ENCODE measurements around the gene CARD19. TPM values are rescaled to one million over a fixed set of nuclear protein-coding genes. Genes with fewer than 3 reads are reported as not detected.

CARD19 gene
- total and polyA plus RNA-seq, 4 experiments from 2014 or later = 57.8 to 88.7 (median 64.9) TPM

GRCh38 chr9:93095205-93096130 lies 549 bp upstream of the CARD19 start:
- peaks cover 47 to 86% (median 70%) of the 10 kb centered on the region in 4 donors for H3K4me1 Mint-ChIP-seq
- DNase-seq = peak; percentile 100
- H3K27me3 Mint-ChIP-seq = no peaks in the 10 kb centered on the region
- peaks cover 4 to 10% of the 10 kb centered on the region in 2 donors for H3K36me3 Mint-ChIP-seq
- H3K9me3 ChIP-seq (ENCODE audit: control insufficient read depth in 1 of 2, low read length in 2 of 2) = no peaks in the 10 kb centered on the region
- intact Hi-C loops (cut with micrococcal nuclease) = loop anchor here (1.0 to 10.0 kb wide), 12 partner anchors 31 to 1069 kb away; partner anchors contain the start of genes FAM120AOS, IPPK, NINJ1 and ZNF484
- peak overlapping the region; percentile 95 for H3K27ac ChIP-seq (ENCODE audit: low read depth, low read length)
- peak overlapping the region; percentile 87 to 99 (median 98) for H3K27ac Mint-ChIP-seq
- POLR2A ChIA-PET (ENCODE audit: partially characterized antibody) = interaction anchor here (0.6 to 6.6 kb wide), 37 partner anchors 9 to 471 kb away, joined by 3 to 96 read pairs (median 4); partner anchors contain the start of genes FAM120AOS, IPPK and NINJ1
- peaks cover 69% of the 10 kb centered on the region for H3K4me1 ChIP-seq (ENCODE audit: insufficient read depth, low read length)
- CTCF ChIA-PET (ENCODE audit: partially characterized antibody) = interaction anchor here (1.4 to 1.5 kb wide), 3 partner anchors 13 to 139 kb away, joined by 3 to 5 read pairs (median 4); no protein-coding TSS in a partner anchor
- peak overlapping the region; percentile 82 to 93 (median 87) for H3K4me3 Mint-ChIP-seq
- H3K27me3 ChIP-seq (ENCODE audit: insufficient read depth, low read length) = no peaks in the 10 kb centered on the region
- H3K4me3 ChIP-seq (ENCODE audit: low read length in 2 of 2) = peak overlapping the region in 1 of 2 donors; percentile 93
- H3K36me3 ChIP-seq (ENCODE audit: insufficient read depth, low read length) = no peaks in the 10 kb centered on the region
- peaks cover 0 to 5% (median 0%) of the 10 kb centered on the region in 8 donors for H3K9me3 Mint-ChIP-seq

DNA sequence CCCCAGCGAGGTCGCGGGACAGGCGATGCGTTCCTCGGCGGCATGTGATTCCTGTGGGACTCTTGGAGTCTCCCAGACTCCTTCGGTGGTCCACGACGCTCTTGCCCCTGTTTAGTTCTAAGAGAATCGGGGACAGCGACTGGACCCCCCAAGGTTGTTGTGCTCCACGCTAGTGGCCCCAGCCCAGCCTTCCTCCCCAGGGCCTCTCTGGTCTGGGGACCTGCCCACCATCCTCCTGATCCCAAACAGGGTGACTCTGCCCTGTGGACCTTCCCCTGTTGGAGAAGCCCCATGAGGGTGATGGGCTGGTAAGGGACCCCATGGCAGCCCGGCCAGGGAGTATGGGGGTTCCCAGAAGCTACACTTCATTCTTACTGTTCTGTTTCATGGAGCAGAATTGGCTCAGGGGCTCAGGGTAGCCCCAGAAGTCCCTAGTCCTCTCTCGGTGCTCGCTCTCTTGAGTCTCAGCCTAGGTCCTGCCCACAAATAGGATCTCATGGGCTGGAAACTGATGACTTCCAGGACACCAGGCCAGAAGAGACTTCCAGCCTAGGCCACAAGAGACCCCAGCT lies 880 bp downstream of the CARD19 start:
- ChIA-PET CTCF (ENCODE audit: partially characterized antibody) (interaction anchor here (0.7 to 4.0 kb wide), 4 partner anchors 12 to 71 kb away, joined by 3 to 26 read pairs (median 4); no protein-coding TSS in a partner anchor), POLR2A (ENCODE audit: partially characterized antibody) (interaction anchor here (0.8 to 6.6 kb wide), 21 partner anchors 7 to 469 kb away, joined by 3 to 96 read pairs (median 5); partner anchors contain the start of gene NINJ1)
- Histone ChIP-seq H3K27ac (ENCODE audit: low read depth, low read length) (peak overlapping the region; percentile 90), H3K4me1 (ENCODE audit: insufficient read depth, low read length) (peaks cover 70% of the 10 kb centered on the region), H3K27me3 (ENCODE audit: insufficient read depth, low read length) (no peaks in the 10 kb centered on the region), H3K4me3 (ENCODE audit: low read length in 2 of 2) (peak overlapping the region; percentile 65 to 80), H3K9me3 (ENCODE audit: control insufficient read depth in 1 of 2, low read length in 2 of 2) (no peaks in the 10 kb centered on the region), H3K36me3 (ENCODE audit: insufficient read depth, low read length) (no peaks in the 10 kb centered on the region)
- H3K27me3 Mint-ChIP-seq = no peaks in the 10 kb centered on the region
- H3K36me3 Mint-ChIP-seq = peaks cover 0 to 9% of the 10 kb centered on the region in 2 donors
- H3K4me3 Mint-ChIP-seq = peak overlapping the region; percentile 88 to 95 (median 90)
- no peak for DNase-seq
- intact Hi-C loops (cut with micrococcal nuclease) = loop anchor here (1.0 to 10.0 kb wide), 9 partner anchors 38 to 1068 kb away; partner anchors contain the start of genes FAM120AOS, IPPK, NINJ1 and ZNF484
- H3K27ac Mint-ChIP-seq = peak overlapping the region; percentile 92 to 98 (median 93)
- no peaks in the 10 kb centered on the region for H3K9me3 Mint-ChIP-seq
- peaks cover 46 to 83% (median 69%) of the 10 kb centered on the region in 4 donors for H3K4me1 Mint-ChIP-seq

- Mint-ChIP-seq H3K27ac (peak overlapping the region; percentile 92 to 98 (median 93)), H3K4me1 (peaks cover 41 to 82% (median 68%) of the 10 kb centered on the region in 4 donors), H3K27me3 (no peaks in the 10 kb centered on the region), H3K36me3 (peaks cover 3 to 11% of the 10 kb centered on the region in 2 donors), H3K9me3 (no peaks in the 10 kb centered on the region), H3K4me3 (peak overlapping the region; percentile 88 to 95 (median 90))
- intact Hi-C loops (cut with micrococcal nuclease) = loop anchor here (2.0 to 10.0 kb wide), 5 partner anchors 37 to 1067 kb away; partner anchors contain the start of genes FAM120AOS and NINJ1
- ChIA-PET CTCF (ENCODE audit: partially characterized antibody) (interaction anchor here (0.9 to 4.0 kb wide), 4 partner anchors 11 to 118 kb away, joined by 3 to 26 read pairs (median 4); no protein-coding TSS in a partner anchor), POLR2A (ENCODE audit: partially characterized antibody) (interaction anchor here (1.0 to 6.6 kb wide), 16 partner anchors 10 to 143 kb away, joined by 3 to 96 read pairs (median 6); partner anchors contain the start of gene NINJ1)
- no peak for DNase-seq
- H3K36me3 ChIP-seq (ENCODE audit: insufficient read depth, low read length) = no peaks in the 10 kb centered on the region
- H3K27ac ChIP-seq (ENCODE audit: low read depth, low read length) = peak overlapping the region; percentile 90
- H3K27me3 ChIP-seq (ENCODE audit: insufficient read depth, low read length) = no peaks in the 10 kb centered on the region
- no peaks in the 10 kb centered on the region for H3K9me3 ChIP-seq (ENCODE audit: control insufficient read depth in 1 of 2, low read length in 2 of 2)
- H3K4me1 ChIP-seq (ENCODE audit: insufficient read depth, low read length) = peaks cover 71% of the 10 kb centered on the region
- H3K4me3 ChIP-seq (ENCODE audit: low read length in 2 of 2) = peak overlapping the region; percentile 65 to 80
Observed at GRCh38 chr9:93097511-93098201, 1.6 kb downstream of the CARD19 start.

DNA sequence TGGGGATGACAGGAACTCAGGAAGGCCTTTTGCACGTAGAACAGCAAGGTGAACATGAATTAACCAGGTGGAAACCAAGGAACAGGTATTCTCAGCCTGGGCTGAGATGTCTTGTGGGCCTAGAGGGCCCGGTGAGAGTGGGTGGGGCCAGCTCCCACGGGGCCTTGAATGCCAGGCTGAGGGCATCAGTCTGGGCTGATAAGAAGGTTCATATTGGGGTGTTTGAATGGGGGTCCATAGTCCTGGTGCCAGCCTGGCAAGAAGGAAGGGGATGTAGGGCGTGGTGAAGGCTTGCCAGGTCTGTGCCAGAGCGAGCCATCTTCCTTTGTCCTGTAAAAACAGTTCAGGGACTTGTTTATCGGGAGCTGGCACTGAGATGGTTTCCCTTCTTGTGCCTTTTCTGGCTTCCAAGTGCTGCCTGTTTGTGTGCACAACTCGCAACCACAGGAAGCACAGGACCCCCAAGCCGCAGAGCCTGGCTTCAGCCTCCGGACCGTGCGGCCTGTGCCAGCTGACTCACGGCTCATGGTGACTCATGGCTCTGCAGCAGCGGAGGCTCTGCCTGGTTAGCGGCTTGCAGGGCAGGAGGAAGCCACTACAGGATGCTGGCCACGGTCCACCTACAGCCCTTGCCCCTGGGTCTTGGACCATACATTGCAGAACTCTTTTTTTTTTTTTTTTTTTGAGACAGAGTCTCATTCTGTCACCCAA lies 2.4 kb downstream of the CARD19 start:
- H3K27ac Mint-ChIP-seq = peak overlapping the region; percentile 91 to 98 (median 92)
- peaks cover 0 to 2% (median under 1%) of the 10 kb centered on the region in 8 donors for H3K9me3 Mint-ChIP-seq
- intact Hi-C loops (cut with micrococcal nuclease) = loop anchor here (5.0 to 10.0 kb wide), 2 partner anchors 96 to 1066 kb away; no protein-coding TSS in a partner anchor
- peak overlapping the region; percentile 88 to 95 (median 90) for H3K4me3 Mint-ChIP-seq
- no peaks in the 10 kb centered on the region for H3K27me3 Mint-ChIP-seq
- Histone ChIP-seq H3K27ac (ENCODE audit: low read depth, low read length) (peak overlapping the region; percentile 90), H3K36me3 (ENCODE audit: insufficient read depth, low read length) (no peaks in the 10 kb centered on the region), H3K27me3 (ENCODE audit: insufficient read depth, low read length) (no peaks in the 10 kb centered on the region), H3K4me3 (ENCODE audit: low read length in 2 of 2) (peak overlapping the region; percentile 43 to 80), H3K9me3 (ENCODE audit: control insufficient read depth in 1 of 2, low read length in 2 of 2) (no peaks in the 10 kb centered on the region), H3K4me1 (ENCODE audit: insufficient read depth, low read length) (peaks cover 71% of the 10 kb centered on the region)
- DNase-seq = peak in 3 of 5 donors; percentile 23 to 74 (median 53)
- H3K36me3 Mint-ChIP-seq = peaks cover 8 to 15% of the 10 kb centered on the region in 2 donors
- H3K4me1 Mint-ChIP-seq = peaks cover 41 to 81% (median 66%) of the 10 kb centered on the region in 4 donors
- ChIA-PET CTCF (ENCODE audit: partially characterized antibody) (interaction anchor here (0.7 to 4.0 kb wide), 8 partner anchors 10 to 119 kb away, joined by 3 to 26 read pairs (median 4); partner anchors contain the start of gene NINJ1), POLR2A (ENCODE audit: partially characterized antibody) (interaction anchor here (1.0 to 6.6 kb wide), 13 partner anchors 9 to 144 kb away, joined by 3 to 96 read pairs (median 8); partner anchors contain the start of gene NINJ1)

DNA sequence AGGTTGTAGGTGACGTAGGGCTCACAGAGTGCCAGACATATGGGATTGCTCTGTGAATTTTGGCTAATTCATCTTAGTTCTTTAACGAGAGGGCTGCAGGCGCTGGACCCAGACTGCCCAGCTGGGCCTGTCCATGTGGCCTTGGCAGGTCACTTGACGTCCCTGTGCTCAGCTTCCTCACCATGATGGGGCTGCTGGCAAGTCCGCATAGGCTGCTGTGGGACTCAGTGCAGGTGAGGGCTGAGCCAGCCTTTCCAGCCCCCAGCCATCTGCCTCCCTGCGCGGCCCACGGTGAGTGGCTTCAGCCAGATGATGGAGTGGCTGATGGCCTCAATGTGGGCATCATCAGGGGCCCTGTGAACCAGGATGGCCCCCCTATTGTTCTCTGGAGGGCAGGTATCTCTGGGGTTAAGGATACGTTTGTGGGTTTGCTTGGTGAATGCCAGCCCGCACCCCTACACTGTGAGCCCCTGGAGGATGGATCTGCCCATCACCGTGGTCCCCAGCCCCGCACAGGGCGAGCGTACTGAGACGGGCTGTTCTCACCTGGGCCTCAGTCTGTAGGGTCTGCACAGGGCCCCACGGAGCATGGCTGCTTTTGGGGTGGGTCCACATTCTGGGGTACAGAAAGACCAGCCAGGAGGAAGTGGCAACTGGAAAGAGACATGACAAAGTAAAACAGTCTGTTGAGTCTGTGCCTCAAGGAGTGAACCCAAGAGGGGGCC lies 3.7 kb downstream of the CARD19 start:
- POLR2A ChIA-PET (ENCODE audit: partially characterized antibody) = interaction anchor here (1.8 to 6.6 kb wide), 5 partner anchors 7 to 96 kb away, joined by 4 to 65 read pairs (median 13); partner anchors contain the start of gene NINJ1
- Mint-ChIP-seq H3K27me3 (no peaks in the 10 kb centered on the region), H3K36me3 (peaks cover 19 to 25% of the 10 kb centered on the region in 2 donors), H3K4me3 (peak overlapping the region; percentile 32 to 92 (median 72)), H3K9me3 (peaks cover 3 to 13% (median 10%) of the 10 kb centered on the region in 8 donors), H3K27ac (peak overlapping the region; percentile 44 to 95 (median 91)), H3K4me1 (peaks cover 35 to 79% (median 61%) of the 10 kb centered on the region in 4 donors)
- CTCF ChIA-PET (ENCODE audit: partially characterized antibody) = interaction anchor here (0.6 to 4.0 kb wide), 3 partner anchors 9 to 454 kb away, joined by 3 to 26 read pairs (median 3); partner anchors contain the start of gene NINJ1
- intact Hi-C loops (cut with micrococcal nuclease) = loop anchor here (5.0 to 10.0 kb wide), 2 partner anchors 97 to 1065 kb away; no protein-coding TSS in a partner anchor
- DNase-seq = no peak
- no peaks in the 10 kb centered on the region for H3K9me3 ChIP-seq (ENCODE audit: control insufficient read depth in 1 of 2, low read length in 2 of 2)
- H3K4me3 ChIP-seq (ENCODE audit: low read length in 2 of 2) = no peak overlapping the region
- H3K4me1 ChIP-seq (ENCODE audit: insufficient read depth, low read length) = peaks cover 62% of the 10 kb centered on the region
- H3K36me3 ChIP-seq (ENCODE audit: insufficient read depth, low read length) = no peaks in the 10 kb centered on the region
- no peaks in the 10 kb centered on the region for H3K27me3 ChIP-seq (ENCODE audit: insufficient read depth, low read length)
- no peak overlapping the region for H3K27ac ChIP-seq (ENCODE audit: low read depth, low read length)
